WTC11 (cell line): ENCODE measurements around the gene NFIC. TPM values are rescaled to one million over a fixed set of nuclear protein-coding genes. Genes with fewer than 3 reads are reported as not detected.
"Not testable (repeated sequence)": the region's sequence is repeated elsewhere in the genome, so short reads cannot be mapped to it uniquely, and the experiment has no call there.

Experiments
- ATAC-seq: fragments of 200-7000 bp; cut with Tn5 transposase; 2 replicates; pipeline ENCODE4 v1.10.0; 2021; ENCODE audit warnings: mild to moderate bottlenecking, moderate library complexity
- CTCF ChIA-PET: fragments of 300-600 bp; sonication (Branson Sonifier 250); formaldehyde crosslinking; loops from one replicate; lab custom pipeline; 2021; ENCODE audit warnings: antibody characterized with exemption; lab: Charles Lee
- POLR2A ChIA-PET: fragments of 350-600 bp; sonication (Branson Sonifier 250); formaldehyde crosslinking; loops from one replicate; lab custom pipeline; 2021; ENCODE audit warnings: antibody characterized with exemption; lab: Charles Lee
- DNase-seq: peaks from one replicate; pipeline ENCODE4 v3.0.0; 2021; ENCODE audit warnings: low spot score
- H3K27ac Mint-ChIP-seq: 2 replicates; pipeline ENCODE4 v1.8.0; 2021; ENCODE audit warnings: mixed read lengths
- H3K27me3 Mint-ChIP-seq: 2 replicates; pipeline ENCODE4 v1.8.0; 2021; ENCODE audit warnings: low read depth, mild to moderate bottlenecking, moderate library complexity, mixed read lengths
- H3K36me3 Mint-ChIP-seq: 2 replicates; pipeline ENCODE4 v1.8.0; 2021; ENCODE audit warnings: mixed read lengths
- H3K4me1 Mint-ChIP-seq: 2 replicates; pipeline ENCODE4 v1.8.0; 2022; ENCODE audit warnings: mixed read lengths
- H3K4me3 Mint-ChIP-seq: 2 replicates; pipeline ENCODE4 v1.8.0; 2021; ENCODE audit warnings: mild to moderate bottlenecking, moderate library complexity, mixed read lengths
- H3K9me3 Mint-ChIP-seq: 2 replicates; pipeline ENCODE4 v1.8.0; 2021; ENCODE audit warnings: mixed read lengths
- ATF3 ChIP-seq: sonication (generic); formaldehyde crosslinking; conservative IDR thresholded peaks from 2 replicates; pipeline ENCODE4 v1.8.1; 2022; ENCODE audit warnings: mild to moderate bottlenecking, missing genetic modification reagents
- E2F1 ChIP-seq: sonication (generic); formaldehyde crosslinking; IDR thresholded peaks from 2 replicates; pipeline ENCODE4 v1.8.0; 2022; ENCODE audit warnings: mild to moderate bottlenecking, missing genetic modification reagents
- EMX1 ChIP-seq: fragments of 250-450 bp; sonication (Bioruptor Pico); IDR thresholded peaks from 2 replicates; pipeline ENCODE4 v1.8.0; 2021; ENCODE audit warnings: mild to moderate bottlenecking
- IRF2 ChIP-seq: sonication (generic); formaldehyde crosslinking; IDR thresholded peaks from 2 replicates; pipeline ENCODE4 v1.8.0; 2022; ENCODE audit warnings: low read depth, missing genetic modification reagents, borderline replicate concordance
- KAT7 ChIP-seq: sonication (generic); formaldehyde crosslinking; IDR thresholded peaks from 2 replicates; pipeline ENCODE4 v1.8.1; 2023; ENCODE audit warnings: missing genetic modification reagents, mild to moderate bottlenecking, borderline replicate concordance
- MXD4 ChIP-seq: fragments of 250-450 bp; sonication (Bioruptor Pico); IDR thresholded peaks from 2 replicates; pipeline ENCODE4 v1.8.0; 2021; ENCODE audit warnings: mild to moderate bottlenecking, moderate library complexity, borderline replicate concordance
- USF1 ChIP-seq: sonication (generic); formaldehyde crosslinking; IDR thresholded peaks from 2 replicates; pipeline ENCODE4 v1.8.0; 2022; ENCODE audit warnings: mild to moderate bottlenecking, missing genetic modification reagents
- ZNF396 ChIP-seq: fragments of 250-450 bp; sonication (Bioruptor Pico); IDR thresholded peaks from 2 replicates; pipeline ENCODE4 v1.8.0; 2021; ENCODE audit warnings: mild to moderate bottlenecking, moderate library complexity, borderline replicate concordance
- total RNA-seq: library from RNA; stranded (reverse); gene quantifications from 3 replicates; pipeline ENCODE4 v1.2.3, GENCODE V29; 2021
- TF ChIP-seq, protein P1 (sequence below): sonication (generic); formaldehyde crosslinking; IDR thresholded peaks from 2 replicates; pipeline ENCODE4 v1.8.0; 2022; ENCODE audit warnings: mild to moderate bottlenecking, missing genetic modification reagents

The NFIC gene
- total RNA-seq, 1 experiment from 2014 or later, result 3.5 TPM

DNA sequence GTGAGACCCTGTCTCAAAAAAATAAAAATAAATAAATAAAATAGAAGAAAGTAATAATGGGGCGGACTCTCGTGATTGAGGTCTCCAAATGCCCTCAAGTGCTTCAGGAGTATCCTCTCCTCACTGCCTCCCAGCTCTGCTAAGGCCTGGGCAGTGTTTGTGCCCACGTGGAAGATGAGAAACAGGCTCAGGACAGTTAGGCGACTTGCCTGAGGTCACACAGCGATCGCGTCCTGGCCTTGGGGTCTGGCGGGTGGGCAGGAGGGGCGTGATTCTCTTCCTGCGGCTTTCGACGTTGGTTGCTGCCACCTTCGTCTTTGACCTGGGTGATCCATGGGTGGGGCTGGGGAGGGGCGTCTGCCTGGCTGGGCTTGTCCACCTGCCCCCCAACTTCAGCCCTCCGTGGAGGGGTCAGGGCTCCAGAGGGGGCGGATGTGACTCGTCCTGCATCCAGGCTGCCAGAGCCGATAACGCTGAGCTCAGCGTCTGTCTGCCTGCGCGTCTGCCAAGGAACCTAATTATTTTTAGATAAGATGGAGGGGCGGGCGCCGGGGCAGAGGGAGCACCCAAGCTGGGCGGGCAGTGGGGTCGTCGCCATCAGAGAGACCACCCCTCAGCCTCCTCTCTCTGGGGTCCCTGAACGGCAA, 56.9 kb downstream of the NFIC start:
- Mint-ChIP-seq H3K4me1 (peaks cover 2% of the 10 kb centered on the region; the same call in 1 of the 2 replicates), H3K9me3 (peaks cover 4% of the 10 kb centered on the region), H3K27ac (no peak overlapping the region), H3K27me3 (peaks cover 3% of the 10 kb centered on the region), H3K4me3 (no peak overlapping the region), H3K36me3 (no peaks in the 10 kb centered on the region)
- no peak for DNase-seq
- no peak for ATAC-seq
- ChIA-PET CTCF (no interaction called here), POLR2A (no interaction called here)
- TF ChIP-seq ATF3 (CRISPR knock-in tag), result no peak
- TF ChIP-seq KAT7 (CRISPR knock-in tag), result no peak

GRCh38 chr19:3426433-3426832, 60.0 kb downstream of the NFIC start:
- Mint-ChIP-seq H3K36me3 (no peaks in the 10 kb centered on the region), H3K9me3 (peaks cover 4% of the 10 kb centered on the region), H3K4me3 (no peak overlapping the region)
- DNase-seq, result no peak
- CTCF ChIA-PET, result interaction anchor here (0.6 to 2.2 kb wide), 3 partner anchors 59 to 122 kb away, joined by 3 to 7 read pairs (median 3); no protein-coding TSS in a partner anchor
- POLR2A ChIA-PET, result interaction anchor here (0.5 kb wide), 1 partner anchor 203 kb away, joined by 3 read pairs; no protein-coding TSS in a partner anchor
- ATAC-seq, result no peak
- no peak for TF ChIP-seq MXD4 (CRISPR knock-in tag)
- TF ChIP-seq USF1 (CRISPR knock-in tag), result no peak
- TF ChIP-seq, protein P1, sequence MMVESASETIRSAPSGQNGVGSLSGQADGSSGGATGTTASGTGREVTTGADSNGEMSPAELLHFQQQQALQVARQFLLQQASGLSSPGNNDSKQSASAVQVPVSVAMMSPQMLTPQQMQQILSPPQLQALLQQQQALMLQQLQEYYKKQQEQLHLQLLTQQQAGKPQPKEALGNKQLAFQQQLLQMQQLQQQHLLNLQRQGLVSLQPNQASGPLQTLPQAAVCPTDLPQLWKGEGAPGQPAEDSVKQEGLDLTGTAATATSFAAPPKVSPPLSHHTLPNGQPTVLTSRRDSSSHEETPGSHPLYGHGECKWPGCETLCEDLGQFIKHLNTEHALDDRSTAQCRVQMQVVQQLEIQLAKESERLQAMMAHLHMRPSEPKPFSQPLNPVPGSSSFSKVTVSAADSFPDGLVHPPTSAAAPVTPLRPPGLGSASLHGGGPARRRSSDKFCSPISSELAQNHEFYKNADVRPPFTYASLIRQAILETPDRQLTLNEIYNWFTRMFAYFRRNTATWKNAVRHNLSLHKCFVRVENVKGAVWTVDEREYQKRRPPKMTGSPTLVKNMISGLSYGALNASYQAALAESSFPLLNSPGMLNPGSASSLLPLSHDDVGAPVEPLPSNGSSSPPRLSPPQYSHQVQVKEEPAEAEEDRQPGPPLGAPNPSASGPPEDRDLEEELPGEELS, result no peak
- TF ChIP-seq EMX1, result no peak
- TF ChIP-seq IRF2 (CRISPR knock-in tag), result no peak
- TF ChIP-seq, all 79 proteins: peak for 0
- peaks cover 6% of the 10 kb centered on the region for H3K27me3 Mint-ChIP-seq
- peaks cover 3% of the 10 kb centered on the region; the same call in 1 of the 2 replicates for H3K4me1 Mint-ChIP-seq
- H3K27ac Mint-ChIP-seq, result no peak overlapping the region

DNA sequence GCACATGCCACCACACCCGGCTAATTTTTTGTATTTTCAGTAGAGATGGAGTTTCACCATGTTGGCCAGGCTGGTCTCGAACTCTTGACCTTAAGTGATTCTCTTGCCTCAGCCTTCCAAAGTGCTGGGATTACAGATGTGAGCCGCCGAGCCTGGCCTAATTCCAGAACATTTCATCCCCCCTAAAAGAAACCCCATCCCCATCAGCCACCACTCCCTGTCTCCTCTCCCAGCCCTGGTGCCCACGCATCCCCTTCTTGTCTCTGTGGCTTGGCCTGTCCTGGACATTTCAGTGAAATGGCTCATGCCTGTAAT, 63.9 kb downstream of the NFIC start:
- H3K27ac Mint-ChIP-seq, ATAC-seq, H3K4me1 Mint-ChIP-seq, POLR2A ChIA-PET, H3K4me3 Mint-ChIP-seq, H3K36me3 Mint-ChIP-seq, H3K27me3 Mint-ChIP-seq, DNase-seq: not testable (repeated sequence)
- peaks cover 10% of the 10 kb centered on the region for H3K9me3 Mint-ChIP-seq
- CTCF ChIA-PET, result interaction anchor here (0.5 to 3.6 kb wide), 32 partner anchors 8 to 394 kb away, joined by 3 to 46 read pairs (median 8); no protein-coding TSS in a partner anchor

- H3K27ac Mint-ChIP-seq, result no peak overlapping the region
- POLR2A ChIA-PET, result interaction anchor here (0.5 kb wide), 1 partner anchor 83 kb away, joined by 3 read pairs; no protein-coding TSS in a partner anchor
- no peaks in the 10 kb centered on the region for H3K36me3 Mint-ChIP-seq
Observed at GRCh38 chr19:3431760-3432397, 65.5 kb downstream of the NFIC start.

More at GRCh38 chr19:3431760-3432397, 65.5 kb downstream of the NFIC start:
- H3K9me3 Mint-ChIP-seq, result peaks cover 10% of the 10 kb centered on the region
- DNase-seq (no peak), ATAC-seq (no peak)
- H3K4me3 Mint-ChIP-seq, result no peak overlapping the region
- peaks cover 12% of the 10 kb centered on the region for H3K4me1 Mint-ChIP-seq
- TF ChIP-seq E2F1 (no peak), ZNF396 (CRISPR knock-in tag) (no peak)
- CTCF ChIA-PET, result interaction anchor here (0.6 to 3.6 kb wide), 7 partner anchors 9 to 1288 kb away, joined by 4 to 38 read pairs (median 5); no protein-coding TSS in a partner anchor
- peaks cover 8% of the 10 kb centered on the region for H3K27me3 Mint-ChIP-seq
